GM19240 (cell line): ENCODE data around the gene HRC.
"Not testable (repeated sequence)": the region's sequence is repeated elsewhere in the genome, so short reads cannot be mapped to it uniquely, and the experiment has no call there.

Source experiments
- DNase-seq: peaks from one replicate; pipeline ENCODE4 v3.0.0; 2011; ENCODE audit warnings: low spot score; ENCODE audit not compliant: insufficient read length

HRC gene

DNA sequence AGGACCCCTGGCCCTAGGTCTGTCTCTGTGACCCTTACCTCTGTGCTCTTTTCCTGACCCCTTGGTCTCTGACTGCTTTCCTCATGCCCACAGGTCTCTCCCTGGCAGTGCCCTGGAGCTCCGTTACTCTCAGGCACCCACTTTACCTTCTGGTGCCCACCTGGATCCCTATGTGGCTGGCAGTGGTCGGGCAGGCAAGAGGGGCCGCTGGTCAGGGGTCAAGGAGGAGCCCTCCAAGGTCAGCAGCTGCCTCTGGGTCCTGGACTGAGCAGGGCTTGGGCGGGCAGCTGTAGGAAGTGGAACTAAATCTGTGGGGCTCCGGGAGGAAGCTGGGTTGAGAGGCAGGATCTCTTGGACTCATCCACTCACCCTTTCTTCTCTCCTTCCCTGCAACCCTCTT lies 19.5 kb downstream of the HRC start:
- DNase-seq, result no peak

DNA sequence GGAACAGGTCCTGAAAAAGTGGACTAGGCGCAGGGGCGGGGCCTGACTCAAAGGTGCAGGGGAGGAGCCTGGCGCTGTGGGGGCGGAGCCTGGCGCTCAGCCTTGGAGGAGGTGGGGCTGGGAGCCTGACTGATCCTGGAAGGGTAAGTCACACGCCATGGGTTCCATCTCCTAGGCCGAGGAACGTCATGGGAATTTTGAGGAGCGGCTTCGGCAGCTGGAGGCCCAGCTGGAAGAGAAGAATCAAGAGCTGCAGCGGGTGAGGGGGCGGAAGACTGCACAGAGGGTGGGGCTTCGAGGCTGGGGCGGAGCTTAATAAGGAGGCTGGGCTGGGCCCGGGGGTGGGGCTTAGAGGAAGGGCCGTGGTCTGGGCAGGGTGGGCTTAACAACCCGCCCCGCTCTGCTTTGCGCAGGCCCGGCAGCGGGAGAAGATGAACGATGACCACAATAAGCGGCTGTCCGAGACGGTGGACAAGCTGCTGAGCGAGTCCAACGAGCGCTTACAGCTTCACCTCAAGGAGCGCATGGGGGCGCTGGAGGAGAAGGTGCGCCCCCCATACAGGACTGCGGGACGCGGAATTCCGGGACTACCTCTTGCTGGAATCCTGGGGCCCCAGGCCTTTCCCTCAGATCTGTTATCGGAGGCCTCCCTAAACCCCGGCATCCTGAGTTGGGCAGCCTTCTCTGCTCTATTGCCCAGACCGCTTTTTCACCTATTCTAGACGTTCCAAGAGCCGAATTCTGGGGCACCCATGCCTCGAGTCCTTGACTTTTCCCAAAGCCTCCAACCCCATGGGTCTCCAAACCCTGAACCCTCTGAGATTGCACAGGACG lies 21.4 kb downstream of the HRC start:
- no peak for DNase-seq

DNA sequence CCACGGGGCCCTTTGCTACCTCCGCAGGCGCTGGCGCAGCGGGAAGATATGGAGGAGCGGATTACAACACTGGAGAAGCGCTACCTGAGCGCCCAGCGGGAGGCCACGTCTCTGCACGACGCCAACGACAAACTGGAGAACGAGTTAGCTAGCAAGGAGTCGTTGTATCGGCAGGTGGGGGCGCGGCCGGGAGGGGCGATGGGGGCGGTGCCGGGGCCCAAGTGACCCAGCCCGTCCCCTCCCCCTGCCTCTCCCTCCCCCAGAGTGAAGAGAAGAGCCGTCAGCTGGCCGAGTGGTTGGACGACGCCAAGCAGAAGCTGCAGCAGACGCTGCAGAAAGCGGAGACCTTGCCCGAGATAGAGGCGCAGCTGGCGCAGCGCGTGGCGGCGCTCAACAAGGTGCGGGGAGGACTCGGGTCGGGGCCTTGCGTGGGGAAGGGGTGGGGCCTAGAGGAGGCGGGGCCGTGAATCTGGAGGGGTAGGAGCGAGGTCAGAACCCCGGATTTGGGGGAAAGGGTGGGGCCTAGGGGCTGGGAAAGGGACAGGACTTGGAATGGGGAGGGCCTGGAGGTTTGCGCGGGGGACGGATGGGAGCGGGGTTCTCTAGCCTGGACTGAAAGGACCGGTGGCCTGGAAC lies 22.1 kb downstream of the HRC start:
- no peak for DNase-seq

DNA sequence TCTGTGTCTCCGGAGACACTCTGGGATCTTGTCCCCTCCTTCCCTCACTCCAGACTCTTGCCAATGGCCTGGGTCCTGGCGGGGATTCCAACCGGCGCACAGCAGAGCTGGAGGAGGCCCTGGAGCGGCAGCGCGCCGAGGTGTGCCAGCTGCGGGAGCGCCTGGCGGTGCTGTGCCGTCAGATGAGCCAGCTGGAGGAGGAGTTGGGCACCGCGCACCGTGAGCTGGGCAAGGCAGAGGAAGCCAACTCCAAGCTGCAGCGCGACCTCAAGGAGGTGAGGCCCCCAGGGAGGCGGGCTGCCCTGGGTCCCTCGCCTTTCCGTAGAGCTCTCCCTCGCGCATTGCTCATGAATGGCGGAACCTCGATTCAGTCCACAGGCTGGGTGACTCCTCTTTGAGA lies 24.9 kb downstream of the HRC start:
- no peak for DNase-seq

DNA sequence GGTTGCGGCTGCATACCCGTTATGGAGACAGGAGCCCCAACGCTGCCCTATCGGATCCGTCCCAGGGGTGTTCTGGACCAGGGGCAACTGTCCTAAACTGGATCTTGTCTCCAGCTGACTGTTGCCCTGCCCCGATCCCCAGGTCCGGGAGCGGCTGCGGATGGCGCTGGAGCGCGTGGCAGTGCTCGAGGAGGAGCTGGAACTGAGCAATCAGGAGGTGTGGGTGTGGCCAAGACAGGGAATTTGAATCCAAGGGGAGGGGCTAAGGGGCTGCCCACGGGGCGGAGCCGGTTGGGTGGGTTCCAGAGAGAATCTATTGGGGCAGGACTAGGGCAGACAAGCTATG lies 26.0 kb downstream of the HRC start:
- no peak for DNase-seq

DNA sequence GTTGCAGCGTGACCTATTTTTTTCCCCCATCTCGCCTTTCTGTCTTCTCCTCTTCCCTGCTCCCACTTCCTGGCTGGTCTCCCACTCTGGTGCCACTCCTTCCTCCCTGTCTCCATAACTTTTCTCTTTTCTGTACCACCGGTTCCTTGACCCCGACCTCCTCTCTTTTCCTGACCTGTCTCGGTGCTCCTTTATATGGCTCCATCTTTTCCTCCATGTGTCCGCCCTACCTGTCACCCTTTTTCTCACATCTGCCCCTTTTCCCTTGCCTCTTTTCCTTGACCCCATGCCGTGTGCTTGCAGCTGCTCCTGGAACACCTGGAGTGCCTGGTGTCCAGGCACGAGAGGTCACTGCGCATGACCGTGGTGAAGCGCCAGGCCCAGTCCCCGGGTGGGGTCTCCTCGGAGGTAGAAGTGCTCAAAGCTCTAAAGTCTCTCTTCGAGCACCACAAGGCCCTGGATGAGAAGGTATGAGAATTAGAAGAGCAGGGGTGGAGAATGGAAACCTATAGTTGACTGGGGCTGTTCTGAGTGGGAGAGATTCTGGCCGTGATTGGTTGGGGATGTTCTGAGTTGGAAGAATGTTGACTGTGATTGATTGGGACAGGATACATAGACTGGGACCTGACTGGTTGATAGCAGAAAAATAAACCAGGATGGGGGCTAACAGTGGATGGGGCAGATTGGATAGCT lies 26.5 kb downstream of the HRC start:
- DNase-seq, result no peak

DNA sequence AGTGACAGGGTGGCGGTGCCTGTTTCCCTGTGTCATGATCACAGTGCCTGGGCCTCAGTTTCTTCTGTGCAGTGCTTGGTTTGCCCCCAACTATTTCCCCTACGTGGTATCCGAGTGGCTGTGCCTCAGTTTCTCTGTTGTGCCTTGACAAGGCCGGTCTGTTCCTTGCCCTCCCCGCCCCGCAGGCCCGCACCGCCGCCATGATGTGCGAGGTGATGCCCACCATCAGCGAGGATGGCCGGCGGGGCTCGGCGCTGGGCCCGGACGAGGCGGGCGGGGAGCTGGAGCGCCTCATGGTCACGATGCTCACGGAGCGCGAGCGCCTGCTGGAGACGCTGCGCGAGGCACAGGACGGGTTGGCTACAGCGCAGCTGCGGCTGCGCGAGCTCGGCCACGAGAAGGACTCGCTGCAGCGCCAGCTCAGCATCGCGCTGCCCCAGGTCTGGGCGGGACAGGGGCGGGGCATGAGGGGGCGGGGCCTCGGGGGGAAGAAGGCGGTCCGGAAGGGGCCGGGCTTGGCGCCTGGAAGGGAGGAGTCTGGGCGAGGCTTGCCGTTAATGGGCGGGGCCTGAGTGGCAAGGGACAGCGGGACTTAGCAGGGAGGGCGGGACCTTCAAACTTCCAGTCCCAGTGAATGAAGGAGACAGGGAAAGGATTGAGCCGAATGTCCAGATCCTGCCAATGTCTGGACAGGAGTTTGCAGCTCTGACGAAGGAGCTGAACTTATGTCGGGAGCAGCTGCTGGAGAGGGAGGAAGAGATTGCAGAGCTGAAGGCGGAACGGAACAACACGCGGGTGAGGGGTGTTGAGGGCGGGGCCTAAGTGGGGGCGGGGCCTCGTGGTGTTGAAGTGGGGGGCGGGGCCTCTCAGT lies 27.3 kb downstream of the HRC start:
- DNase-seq, result peak; percentile 96

DNA sequence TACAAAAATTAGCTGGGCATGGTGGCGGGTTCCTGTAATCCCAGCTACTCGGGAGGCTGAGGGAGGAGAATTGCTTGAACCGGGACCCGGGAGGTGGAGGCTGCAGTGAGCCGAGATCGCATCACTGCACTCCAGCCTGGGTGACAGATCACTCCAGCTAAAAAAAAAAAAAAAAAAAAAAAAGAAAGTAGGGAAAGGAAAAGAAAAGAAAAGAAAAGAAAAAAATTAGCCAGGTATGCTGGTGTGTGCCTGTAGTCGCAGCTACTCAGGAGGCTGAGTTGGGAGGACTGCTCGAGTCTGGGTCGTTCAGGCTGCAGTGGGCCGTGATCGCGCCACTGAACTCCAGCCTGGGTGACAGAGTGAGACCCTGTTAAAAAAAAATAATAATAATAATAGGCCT lies 28.0 kb downstream of the HRC start:
- DNase-seq, result not testable (repeated sequence)

DNA sequence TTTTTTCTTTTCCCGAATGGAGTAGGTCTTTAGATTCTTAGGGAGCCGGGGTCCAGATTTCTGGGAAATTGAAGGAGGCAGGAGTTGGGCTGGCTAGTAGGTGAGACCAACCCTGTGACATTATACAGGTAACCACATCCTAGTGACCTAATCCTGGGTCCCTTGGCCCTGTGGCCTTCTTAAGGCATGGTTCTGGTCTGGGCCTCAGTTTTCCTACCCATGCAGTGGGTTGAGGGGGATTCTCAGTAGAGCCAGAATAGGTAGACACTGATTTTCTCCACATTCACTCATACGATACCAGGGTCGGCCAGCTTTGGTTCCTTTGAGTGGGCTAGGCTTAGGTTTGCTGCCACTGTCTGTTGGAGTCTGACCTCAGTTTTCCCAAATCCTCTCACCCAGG lies 28.6 kb downstream of the HRC start:
- no peak for DNase-seq

DNA sequence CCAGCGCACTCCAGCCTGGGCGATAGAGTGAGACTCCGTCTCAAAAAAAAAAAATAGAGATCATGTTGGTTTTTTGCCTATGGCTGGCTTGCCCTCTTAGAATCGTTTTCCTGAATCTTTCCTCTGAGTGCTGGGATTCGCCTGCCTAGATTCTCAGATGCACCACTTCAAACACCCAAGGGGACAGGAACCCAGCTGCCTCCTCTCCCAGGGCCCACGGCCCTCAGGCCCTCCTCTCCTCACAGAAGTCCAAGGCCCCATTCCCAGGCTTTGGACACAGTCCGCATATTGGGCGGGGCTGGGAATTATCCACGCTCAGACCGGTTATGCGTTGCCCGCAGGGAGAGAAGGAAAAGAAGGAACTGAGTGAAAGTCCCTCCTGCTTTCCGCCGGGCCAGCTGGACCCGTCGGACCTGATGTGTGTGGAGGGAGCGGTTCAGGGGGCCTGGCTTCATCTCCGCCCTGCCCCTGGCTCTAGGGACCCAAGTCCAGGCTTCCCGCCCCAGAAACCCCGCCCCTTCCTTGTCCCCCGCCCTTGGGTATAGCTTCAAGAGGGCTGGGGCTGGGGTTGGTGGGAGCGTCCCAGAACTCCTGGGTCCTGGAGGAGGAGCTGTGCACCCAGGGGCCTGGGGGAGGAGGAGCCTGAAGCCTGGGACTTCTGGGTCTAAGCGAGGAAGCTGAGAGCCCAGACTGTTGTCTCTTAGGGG lies 30.0 kb downstream of the HRC start:
- no peak for DNase-seq

DNA sequence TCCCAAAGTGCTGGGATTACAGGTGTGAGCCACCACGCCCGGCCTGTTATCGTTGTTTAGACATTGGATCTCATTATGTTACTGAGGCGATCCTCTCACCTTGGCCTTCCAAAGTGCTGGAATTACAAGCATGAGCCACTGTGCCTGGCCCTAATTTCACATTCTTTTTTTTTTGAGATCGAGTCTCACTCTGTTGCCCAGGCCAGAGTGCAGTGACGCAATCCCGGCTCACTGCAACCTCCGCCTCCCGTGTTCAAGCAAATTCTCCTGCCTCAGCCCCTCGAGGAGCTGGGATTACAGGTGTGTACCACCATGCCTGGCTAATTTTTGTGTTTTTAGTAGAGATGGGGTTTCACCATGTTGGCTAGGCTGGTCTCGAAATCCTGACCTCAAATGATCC lies 31.9 kb downstream of the HRC start:
- not testable (repeated sequence) for DNase-seq

DNA sequence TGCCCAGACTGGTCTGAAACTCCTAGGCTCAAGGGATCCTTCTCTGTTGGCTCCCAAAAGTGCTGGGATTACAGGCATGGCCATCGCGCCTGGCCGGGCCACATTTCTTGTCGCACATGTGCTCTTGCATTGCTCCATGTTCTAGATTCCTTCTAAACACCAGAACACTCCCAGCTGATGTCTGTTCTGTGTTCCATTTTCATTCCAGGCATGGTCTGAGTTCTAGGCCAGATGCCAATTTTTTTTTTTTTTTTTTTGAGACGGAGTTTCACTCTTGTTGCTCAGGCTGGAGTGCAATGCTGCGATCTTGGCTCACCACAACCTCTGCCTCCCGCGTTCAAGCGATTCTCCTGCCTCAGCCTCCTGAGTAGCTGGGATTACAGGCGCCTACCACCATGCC lies 33.4 kb downstream of the HRC start:
- DNase-seq, result not testable (repeated sequence)

DNA sequence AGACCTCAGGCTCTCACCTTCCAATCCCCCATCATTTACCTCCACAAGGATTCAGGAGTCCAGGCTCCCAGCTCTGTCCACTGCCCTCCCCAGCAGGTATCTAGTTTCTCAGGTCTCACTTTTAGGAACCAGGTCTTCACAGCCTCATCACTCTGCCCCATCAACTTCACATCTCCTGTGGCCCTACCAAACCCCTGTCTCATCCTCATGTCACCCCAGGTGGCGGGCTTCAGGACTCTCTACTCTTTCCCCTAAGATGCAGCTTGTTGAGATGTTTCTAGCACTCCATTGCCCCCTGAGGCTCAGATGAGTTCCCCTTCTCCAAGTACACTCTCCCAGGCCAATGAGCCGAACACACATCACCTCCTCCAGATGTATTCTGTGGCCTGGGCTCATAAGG lies 34.3 kb downstream of the HRC start:
- no peak for DNase-seq

DNA sequence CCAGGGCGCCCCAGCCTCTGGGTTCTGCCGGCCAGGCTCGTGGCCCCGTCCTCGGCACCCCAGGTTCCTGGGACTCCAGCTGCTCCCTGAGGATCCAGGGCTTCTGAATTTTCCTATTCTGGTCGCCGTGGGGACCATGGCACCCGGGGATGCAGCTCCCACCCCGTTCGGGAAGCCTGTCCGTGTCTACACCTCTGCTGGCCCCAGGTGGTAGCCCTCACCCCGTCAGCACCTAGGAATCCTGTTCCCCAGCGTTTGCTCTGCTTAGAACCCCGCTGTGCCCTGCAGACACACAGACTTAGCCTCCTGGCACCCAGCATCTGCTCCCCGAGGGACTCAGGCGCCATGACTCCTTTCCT lies 34.9 kb downstream of the HRC start:
- no peak for DNase-seq

DNA sequence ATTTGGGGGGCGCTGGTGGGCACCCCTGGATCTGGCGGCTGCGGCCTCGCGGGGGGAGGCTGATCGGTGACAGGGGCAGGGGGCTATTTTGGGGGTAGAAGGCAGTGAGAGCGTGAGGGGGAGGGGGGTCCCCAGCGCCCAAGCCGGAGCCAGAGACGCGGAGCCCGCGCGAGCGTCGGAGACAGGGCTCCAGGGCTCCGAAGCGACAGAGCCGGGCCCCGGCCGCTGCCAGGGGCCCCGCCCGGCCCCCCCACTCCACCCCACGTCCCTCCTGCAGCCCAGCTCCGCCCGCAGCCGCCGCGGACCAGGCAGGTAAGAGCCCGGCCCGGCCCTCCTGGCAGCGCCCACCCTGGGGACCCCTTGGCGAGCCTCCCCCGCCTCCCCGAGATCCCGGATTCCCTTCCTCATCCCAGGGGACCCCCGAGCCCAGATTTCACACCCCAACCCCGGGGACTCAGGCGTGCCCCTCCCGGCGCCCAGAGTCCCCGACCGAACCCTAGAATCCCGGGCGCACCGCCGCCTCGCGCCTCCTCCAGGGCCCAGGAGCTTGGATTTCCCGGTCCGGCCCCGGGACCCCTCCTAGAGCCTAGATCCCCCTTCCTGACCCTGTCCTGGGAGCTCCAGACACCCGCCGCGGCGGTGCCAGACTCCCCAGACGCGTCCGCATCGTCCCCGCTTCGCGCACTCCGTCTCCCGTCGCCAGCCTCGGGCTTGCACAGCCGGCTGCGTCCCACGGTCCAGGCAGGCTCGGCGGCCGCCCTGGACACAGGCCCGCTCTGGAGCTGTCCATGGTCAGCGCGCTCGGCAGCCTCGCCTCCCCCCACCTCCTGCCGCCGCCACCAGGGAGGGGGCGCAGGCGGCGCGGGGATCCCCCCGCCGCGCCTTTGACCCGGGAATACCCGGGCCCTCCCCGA lies 35.5 kb downstream of the HRC start, which contains the start of gene PPFIA3:
PPFIA3 (plus strand) TSS at position 134 of the 914 bp plus-strand sequence. CDS start 8,330 bp downstream, outside the sequence.
- DNase-seq, result no peak

DNA sequence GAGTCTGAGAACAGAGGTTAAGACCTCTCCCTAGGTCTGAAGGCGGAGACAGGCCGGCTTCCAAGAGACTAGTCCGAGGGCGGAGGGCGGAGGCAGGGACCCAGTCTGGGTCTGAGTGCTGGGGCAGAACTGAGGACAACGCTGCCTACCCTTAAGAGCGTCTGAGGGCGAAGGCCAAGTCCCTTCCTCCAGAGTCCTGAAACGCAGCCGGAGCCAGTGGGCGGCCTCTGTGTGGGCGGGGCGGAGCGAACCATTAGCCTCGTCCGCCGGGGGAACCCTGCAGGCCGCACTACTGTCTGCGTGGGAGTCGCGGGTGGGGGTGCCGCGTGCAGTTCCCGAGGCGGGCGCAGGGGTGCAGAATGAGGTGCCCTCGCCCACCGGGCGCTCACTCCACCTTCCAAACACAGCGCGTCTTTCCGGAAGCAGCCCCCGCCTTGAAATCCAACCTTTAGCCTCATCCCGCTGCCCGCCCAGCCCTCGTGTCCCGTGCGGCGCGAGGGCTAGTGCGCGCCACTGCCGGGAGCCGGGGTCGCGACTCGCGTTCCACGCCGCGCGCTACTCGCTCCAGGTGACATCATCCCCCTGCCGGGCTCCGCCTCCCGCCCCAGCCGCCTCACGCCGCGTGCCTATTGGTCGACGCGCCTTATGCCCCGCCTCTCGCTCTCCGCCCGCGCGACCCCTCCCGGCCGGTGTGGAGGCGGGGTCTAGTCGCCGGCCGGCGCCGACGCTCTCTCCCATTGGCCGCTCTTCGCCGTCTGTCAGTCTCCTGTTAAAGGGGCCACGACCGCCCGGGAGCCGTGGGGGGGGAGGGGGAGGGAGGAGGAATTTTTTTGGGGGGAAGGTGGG lies 36.4 kb downstream of the HRC start, which contains the start of gene C19orf73:
C19orf73 (minus strand) TSS at position 579 of the 846 bp plus-strand sequence; CDS start at position 458, 121 bp downstream.
- peak; percentile 83 for DNase-seq

DNA sequence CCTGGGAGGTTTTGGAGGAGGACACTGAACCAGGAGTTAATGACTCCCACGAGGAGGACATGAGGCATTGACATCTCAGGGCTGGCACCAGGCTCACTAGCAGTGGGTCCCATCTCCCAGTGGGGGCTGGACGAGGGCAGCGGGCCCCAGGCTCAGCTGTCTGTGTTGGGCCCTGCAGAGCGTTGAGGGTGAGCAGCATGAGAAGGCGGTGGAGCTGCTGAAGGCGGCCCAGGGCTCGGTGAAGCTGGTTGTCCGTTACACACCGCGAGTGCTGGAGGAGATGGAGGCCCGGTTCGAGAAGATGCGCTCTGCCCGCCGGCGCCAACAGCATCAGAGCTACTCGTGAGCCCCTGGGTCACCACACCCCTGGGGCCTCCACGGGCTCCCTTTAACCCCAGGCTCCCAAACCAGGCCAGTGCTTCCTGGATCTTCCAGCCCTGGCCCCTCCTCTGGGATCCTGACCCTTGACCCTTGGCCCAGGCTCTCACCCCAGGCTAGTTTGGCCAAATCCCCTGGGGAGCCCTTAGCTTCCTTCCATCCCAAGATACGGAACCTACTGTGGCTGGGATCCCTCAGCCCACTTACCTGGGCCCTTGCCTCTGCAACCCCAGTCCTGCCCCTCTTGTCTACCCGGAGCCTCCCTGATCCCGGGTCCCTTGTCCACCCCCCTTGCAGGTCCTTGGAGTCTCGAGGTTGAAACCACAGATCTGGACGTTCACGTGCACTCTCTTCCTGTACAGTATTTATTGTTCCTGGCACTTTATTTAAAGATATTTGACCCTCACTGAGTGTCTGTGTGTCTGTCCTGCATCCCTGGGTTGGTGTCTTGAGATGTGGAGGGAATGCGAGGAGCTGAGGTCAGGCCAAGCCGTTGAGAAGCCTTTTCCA lies 37.3 kb downstream of the HRC start:
- no peak for DNase-seq

DNA sequence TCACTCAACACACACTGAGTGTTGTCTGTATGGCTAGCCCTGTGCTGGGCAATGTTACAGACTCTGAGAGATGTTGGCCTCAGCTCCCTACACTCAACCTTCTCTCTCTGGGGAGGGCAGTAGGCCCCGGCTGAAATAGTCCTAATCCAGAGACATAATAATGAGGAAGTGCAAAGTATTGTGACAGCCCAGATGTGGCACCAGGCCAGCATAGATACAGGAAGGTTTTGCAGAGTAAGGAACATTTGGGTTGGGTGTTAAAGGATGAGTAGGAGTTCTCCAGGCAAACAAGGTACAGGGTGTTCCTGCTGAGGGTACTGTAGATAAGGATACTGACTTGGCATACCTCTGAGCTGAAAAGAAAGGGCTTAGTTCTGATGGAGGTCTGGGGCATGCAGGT lies 38.7 kb downstream of the HRC start:
- no peak for DNase-seq
